ENCODE results near the gene ZMAT5.

The ZMAT5 gene

GRCh38 chr22:29710922-29711593 is 55.7 kb downstream of the ZMAT5 start:
- DNase-seq (ENCODE audit: low read depth in 1 of 2, low spot score in 1 of 2): no peak

- no peak for DNase-seq (ENCODE audit: low read depth in 1 of 2, low spot score in 1 of 2)
Observed at GRCh38 chr22:29710193-29710592, 56.6 kb downstream of the ZMAT5 start.

DNA sequence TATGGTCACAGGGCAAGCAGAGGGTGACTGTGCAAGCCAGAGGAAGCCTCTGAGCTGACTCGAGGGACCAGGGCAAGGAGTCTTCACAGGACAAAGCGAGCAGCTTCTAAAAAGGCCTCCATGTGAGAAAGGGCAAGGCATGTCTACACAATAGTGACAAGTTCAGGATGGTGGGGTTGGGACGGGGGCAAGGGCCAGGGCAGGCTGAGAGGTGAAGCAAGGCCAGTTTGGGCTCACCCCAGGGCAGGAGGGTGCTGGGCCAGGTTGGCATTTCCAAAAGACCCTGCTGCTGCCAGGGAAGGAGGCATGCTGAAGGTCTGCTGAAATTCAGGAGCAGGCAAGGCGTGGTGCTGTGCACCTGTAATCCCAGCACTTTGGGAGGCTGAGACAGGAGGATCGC is 59.3 kb downstream of the ZMAT5 start:
- no peak for DNase-seq (ENCODE audit: low read depth in 1 of 2, low spot score in 1 of 2)

DNA sequence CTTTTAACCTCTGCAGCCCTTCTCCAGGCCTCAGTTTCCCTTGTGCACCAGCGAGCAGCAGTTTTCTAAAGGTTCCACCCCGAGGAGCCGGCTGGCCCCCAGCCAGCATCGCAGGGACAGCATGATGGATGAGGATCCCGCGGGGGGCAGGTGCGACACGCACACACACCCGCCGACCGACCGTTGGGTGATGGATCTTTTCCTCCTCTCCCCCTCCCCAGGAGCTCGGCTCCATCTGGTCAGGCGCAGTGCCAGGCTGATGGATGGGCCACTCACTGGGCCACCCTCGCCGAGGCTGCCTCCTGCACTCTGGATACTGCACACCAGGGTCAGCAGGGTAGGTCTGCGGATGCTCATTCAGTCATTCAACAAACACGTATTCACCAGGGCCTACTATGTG is 59.8 kb downstream of the ZMAT5 start:
- no peak for DNase-seq (ENCODE audit: low read depth in 1 of 2, low spot score in 1 of 2)

DNA sequence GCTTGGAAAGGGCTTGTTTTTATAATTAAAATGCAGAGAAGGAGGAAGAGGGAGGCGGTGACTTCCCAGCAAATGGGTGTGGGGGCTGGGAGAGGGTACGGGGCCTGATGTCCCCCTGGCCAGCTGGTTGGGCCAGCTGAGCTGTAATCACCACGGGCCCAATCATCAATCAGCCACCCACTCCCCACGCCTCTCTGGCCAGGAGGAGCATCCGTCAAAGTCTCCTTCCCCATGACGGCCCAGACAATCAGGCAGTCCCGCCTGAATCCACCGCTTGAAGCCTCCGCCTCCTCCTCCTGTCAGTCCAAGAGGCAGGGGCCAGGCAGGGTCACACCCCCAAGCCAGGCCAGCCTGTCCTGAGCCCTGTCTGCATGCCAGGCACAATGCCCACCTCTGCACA is 60.3 kb downstream of the ZMAT5 start:
- DNase-seq (ENCODE audit: low read depth in 1 of 2, low spot score in 1 of 2): no peak

GRCh38 chr22:29705651-29706050 is 61.2 kb downstream of the ZMAT5 start:
- DNase-seq (ENCODE audit: low read depth in 1 of 2, low spot score in 1 of 2): no peak

DNA sequence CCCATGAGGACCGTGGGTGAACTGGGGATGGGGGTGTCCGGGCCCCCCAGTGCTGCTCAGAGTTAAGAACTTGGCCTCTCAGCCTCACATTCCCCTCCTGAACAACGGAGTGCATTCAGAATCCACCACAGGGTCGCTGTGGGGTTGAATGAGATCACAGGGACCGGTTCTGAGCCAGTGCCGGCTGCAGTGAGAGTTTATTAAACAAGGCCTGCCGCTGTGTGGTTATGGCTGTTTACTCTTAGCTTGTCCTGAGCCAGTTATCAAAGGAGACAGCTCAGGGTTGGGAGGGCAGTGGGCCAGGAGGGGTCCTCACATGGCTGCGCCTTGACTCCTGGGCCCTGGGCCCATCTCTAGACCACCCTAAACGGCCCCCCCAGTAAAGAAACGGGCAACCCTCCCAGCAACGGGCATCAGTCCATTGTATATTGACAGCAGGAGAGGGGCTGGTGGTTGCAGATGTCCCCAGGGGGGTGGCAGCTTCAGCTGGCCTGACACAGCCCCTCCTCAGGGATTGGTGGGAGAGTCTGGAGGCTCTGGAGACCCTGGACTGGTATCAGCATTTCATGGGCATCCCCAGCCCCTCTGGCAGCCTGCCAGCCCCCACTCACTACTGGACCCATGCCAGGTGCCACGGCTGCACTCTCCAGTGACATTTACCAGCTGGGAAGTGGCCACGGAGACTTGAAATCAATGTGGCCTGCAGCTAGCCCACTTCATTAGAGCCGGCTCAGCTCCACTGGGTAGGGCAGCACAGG is 62.1 kb downstream of the ZMAT5 start:
- no peak for DNase-seq (ENCODE audit: low read depth in 1 of 2, low spot score in 1 of 2)

GRCh38 chr22:29703569-29704195 is 63.1 kb downstream of the ZMAT5 start:
- DNase-seq (ENCODE audit: low read depth in 1 of 2, low spot score in 1 of 2): no peak

DNA sequence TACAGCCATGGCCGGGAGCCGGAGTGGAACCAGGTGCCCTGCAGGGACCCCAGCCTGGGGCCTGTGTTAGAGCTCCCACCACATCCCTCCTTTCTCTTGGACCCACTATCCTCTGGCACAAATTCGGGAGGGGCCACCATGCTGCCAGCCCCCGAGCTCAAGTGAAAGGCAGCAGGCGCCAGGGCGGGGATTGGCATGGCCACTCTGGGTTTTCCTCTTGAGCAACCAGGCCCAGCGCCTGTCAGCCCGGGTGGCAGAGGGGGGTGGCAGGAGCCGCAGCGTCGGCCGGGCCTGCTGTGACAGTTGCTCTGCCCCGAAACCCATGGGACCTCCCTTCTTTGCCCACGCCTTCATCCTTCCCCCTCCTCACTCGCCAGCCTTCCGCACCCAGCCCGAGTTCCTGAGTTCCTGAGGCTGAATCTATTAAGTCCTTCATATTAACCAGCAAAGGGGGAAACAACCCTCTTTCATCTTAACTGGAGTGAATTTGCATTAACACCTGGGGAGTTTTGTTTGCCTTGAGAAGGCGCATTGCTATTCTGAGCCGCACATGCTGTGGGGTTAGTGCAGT is 63.8 kb downstream of the ZMAT5 start:
- DNase-seq (ENCODE audit: low read depth in 1 of 2, low spot score in 1 of 2): no peak

DNA sequence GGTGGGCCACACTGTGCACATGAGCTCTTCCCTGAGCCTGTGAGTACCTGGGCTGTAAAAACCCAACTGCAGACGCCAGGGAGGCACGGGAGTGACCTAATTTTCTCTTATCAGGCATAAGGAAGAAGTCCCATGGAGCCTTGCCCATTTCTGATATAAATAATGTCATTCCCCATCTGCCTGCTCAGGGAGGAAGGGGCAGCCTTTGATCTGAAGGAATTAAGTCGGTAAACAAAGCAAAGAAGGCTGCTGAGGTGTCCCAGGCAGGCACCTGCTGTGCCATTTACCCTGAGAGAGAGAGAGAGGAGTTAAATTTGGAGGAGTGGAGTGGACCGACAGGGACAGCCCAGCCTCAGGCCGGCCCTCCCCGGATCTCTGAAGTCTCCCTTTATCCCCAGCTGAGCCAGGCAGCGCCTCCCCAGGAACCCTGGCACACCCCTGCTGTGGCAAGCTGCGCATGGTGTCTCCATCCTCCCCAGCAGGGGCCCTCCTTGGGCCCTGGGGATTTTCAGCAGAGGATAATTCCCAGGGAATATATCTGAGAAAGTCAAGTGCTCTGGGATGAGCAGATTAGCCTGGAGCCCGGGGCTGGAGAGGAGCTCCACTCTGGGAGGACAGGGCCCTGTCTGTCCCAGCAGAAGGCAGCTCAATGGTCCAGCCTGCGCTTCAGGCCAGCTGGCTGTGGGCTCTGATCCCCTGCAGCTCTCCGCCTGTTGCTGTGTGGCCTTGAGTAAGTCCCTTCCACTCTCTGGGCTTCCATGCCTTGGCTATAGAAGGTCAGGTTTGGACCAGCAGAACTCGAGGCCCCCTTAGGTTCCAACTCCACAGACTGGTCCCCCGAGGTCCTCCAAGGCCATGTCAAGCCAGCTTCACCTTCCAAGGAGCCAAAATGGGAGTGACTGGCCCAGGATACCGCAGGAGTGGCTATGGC is 64.5 kb downstream of the ZMAT5 start:
- DNase-seq (ENCODE audit: low read depth in 1 of 2, low spot score in 1 of 2): no peak

DNA sequence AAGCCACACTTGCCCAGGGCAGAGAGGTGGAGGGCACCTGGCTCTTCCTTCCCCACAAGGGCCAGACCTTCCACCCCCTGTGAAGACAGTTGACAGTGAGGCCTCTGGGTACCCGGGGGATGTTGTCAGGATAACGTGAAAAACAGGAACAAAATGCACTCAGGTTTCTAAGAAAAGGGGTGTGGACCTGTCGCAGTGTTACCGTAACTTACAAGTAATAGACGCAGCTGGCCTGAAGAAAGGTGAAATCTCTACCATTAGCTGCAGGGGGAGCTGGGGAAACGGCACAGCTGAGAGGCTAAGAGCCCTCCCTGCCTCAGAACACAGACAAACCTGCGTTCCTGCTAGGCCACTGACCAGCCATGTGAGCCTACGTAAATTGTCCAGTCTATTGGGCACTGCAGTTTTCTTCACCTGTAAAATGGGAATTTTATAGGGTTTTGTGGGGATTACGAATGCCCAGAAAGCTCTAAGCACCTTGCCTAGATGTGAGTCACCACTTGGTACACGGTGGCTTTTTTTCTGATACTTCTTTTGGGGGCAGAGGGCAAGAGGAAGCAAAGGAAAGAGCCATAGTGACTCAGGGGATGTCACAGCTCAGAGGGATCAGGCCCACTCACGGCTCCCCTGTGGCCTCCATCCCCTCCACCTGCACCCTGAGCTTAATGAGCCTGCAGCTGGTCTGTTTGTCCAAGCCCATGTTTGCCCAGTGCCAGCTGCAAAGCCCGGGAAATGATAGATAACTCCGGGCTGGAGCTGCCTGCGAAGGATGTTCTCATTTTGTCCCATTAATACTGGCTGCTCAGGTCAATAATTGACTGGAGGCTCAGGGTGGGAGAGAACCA is 65.4 kb downstream of the ZMAT5 start:
- no peak for DNase-seq (ENCODE audit: low read depth in 1 of 2, low spot score in 1 of 2)

- no peak for DNase-seq (ENCODE audit: low read depth in 1 of 2, low spot score in 1 of 2)
Observed at GRCh38 chr22:29700900-29701154, 66.0 kb downstream of the ZMAT5 start.

GRCh38 chr22:29700206-29700899 is 66.5 kb downstream of the ZMAT5 start:
- DNase-seq (ENCODE audit: low read depth in 1 of 2, low spot score in 1 of 2): no peak

DNA sequence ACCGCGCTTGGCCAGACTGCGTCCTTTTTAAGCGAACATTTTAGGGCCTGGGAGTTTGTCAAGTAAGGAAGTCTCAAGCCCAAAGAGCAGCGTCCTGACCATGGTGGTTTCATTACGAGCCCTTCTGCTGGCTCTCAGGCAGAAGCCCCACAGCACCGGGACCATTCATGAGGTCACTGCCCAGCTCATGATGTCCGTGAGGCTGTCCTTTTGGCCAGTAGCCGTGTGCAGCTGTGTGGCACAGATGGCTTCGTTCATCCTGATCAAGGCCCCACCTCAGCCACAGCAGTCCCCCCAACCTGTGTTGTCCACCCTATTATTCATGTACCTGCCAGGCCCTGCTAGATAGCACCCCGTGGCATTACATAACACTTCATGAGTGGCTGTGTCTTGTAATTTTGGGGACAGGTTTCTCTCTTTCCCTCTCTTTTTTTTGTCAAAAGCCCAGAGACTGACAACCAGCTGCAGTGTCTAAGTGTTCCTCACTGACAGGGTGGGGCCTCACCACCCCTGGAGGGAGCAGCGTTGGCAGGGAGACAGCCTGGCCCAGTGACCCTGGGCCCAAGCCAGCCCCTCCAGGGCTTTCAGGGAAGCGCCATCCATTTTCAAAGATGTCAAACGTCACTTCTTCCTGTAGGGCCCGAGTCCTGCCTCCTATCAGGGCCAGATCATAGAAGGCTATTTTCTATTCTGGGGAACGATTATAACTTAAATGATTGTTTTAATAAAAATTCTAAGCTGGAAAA is 68.8 kb downstream of the ZMAT5 start:
- DNase-seq (ENCODE audit: low read depth in 1 of 2, low spot score in 1 of 2): no peak

GRCh38 chr22:29695129-29695926 is 71.5 kb downstream of the ZMAT5 start:
- DNase-seq (ENCODE audit: low read depth in 1 of 2, low spot score in 1 of 2): no peak

GRCh38 chr22:29693671-29694070 is 73.1 kb downstream of the ZMAT5 start:
- no peak for DNase-seq (ENCODE audit: low read depth in 1 of 2, low spot score in 1 of 2)

GRCh38 chr22:29693161-29693560 is 73.6 kb downstream of the ZMAT5 start:
- DNase-seq (ENCODE audit: low read depth in 1 of 2, low spot score in 1 of 2): no peak

DNA sequence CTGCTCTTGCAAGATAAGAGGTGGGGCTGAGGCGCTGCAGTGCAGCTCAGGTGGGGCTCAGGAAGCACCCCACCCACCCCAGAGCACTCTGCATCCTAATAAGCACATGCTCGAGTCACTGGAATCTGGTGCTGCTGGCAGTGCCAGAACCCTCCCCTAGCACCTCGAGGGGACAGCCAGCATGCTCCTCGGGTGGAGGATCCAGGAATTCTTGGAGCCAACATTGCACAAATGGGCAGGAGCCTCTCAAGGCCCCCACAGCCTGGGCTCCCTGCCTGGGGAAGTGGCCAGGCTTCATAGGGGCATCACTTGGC is 74.5 kb downstream of the ZMAT5 start:
- DNase-seq (ENCODE audit: low read depth in 1 of 2, low spot score in 1 of 2): no peak
